ENCODE results near the gene GAB2. TPM values are rescaled to one million over a fixed set of nuclear protein-coding genes. Genes with fewer than 3 reads are reported as not detected.

Gene GAB2
- total RNA-seq, 4 donors from 2014 or later: 14.0 to 41.3 (median 34.7) TPM

DNA sequence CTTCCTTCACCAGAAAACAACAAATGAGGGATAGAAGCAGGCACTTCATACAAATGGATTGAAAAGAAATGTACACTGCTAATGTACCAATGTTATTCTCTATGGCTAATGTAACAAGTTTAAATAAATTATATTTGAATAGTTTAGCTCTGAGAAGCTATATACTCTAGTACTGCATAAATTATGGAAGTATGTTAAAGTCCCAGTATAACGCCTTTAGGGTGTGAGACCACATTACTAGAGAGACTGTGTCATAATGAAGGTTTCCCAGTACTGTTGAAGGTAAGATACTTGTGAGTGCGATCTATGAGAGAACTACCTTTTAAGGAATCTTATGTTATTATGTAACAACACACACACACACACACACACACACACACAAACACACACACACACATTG is 39.8 kb upstream of the GAB2 start:
- H3K4me3 ChIP-seq: no peak overlapping the region
- H3K36me3 ChIP-seq: no peaks in the 10 kb centered on the region
- H3K27me3 ChIP-seq: no peaks in the 10 kb centered on the region
- no peaks in the 10 kb centered on the region for H3K4me1 ChIP-seq
- no peaks in the 10 kb centered on the region for H3K9me3 ChIP-seq
- TF ChIP-seq POLR2A (IDR thresholded peaks at IDR 0.05): no peak
- TF ChIP-seq, protein P1, sequence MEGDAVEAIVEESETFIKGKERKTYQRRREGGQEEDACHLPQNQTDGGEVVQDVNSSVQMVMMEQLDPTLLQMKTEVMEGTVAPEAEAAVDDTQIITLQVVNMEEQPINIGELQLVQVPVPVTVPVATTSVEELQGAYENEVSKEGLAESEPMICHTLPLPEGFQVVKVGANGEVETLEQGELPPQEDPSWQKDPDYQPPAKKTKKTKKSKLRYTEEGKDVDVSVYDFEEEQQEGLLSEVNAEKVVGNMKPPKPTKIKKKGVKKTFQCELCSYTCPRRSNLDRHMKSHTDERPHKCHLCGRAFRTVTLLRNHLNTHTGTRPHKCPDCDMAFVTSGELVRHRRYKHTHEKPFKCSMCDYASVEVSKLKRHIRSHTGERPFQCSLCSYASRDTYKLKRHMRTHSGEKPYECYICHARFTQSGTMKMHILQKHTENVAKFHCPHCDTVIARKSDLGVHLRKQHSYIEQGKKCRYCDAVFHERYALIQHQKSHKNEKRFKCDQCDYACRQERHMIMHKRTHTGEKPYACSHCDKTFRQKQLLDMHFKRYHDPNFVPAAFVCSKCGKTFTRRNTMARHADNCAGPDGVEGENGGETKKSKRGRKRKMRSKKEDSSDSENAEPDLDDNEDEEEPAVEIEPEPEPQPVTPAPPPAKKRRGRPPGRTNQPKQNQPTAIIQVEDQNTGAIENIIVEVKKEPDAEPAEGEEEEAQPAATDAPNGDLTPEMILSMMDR (IDR thresholded peaks at IDR 0.05): no peak
- H3K27ac ChIP-seq: no peak overlapping the region
- DNase-seq: no peak

DNA sequence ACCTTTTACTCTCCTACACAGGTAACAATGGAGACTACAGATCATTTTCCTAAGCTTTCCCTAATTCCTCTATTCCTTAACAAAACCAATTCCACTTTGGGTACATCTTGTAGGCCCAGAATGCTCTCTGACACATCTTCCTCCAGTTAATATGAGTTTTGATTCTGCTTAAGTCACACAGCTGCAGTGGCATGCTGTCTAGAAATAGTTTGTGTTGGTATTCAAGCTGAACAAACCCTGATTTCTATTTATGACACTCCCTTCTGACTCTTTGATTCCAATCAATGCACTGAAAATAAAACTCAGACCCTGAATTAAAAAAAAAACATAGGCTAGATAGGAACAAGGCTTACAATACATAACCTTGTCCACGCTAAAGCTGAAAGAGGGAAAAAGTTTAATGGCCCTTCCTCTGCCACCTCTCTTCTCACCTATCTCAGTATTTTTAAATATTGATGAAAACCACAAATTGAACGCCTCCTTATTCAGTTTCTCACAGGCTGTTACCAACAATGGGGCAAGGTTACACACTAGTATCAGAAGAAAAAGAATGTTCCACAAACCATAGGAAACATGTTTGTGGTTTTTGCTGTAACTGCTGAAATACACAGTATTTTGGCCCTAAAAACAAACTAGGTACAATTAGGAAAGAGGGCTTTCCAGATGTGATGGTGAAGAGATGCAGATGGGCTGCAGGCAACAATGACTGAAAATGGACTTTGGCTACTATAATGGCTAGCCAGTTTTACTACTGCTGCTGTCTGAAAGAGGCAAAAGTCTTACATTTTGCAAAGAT is 35.7 kb upstream of the GAB2 start:
- no peaks in the 10 kb centered on the region for H3K36me3 ChIP-seq
- no peak overlapping the region for H3K4me3 ChIP-seq
- TF ChIP-seq, protein P1 (IDR thresholded peaks at IDR 0.05): no peak
- TF ChIP-seq POLR2A (IDR thresholded peaks at IDR 0.05): no peak
- no peaks in the 10 kb centered on the region for H3K27me3 ChIP-seq
- no peaks in the 10 kb centered on the region for H3K4me1 ChIP-seq
- H3K27ac ChIP-seq: peak overlapping the region in 1 of 4 donors; percentile 43
- no peak for DNase-seq
- H3K9me3 ChIP-seq: no peaks in the 10 kb centered on the region

DNA sequence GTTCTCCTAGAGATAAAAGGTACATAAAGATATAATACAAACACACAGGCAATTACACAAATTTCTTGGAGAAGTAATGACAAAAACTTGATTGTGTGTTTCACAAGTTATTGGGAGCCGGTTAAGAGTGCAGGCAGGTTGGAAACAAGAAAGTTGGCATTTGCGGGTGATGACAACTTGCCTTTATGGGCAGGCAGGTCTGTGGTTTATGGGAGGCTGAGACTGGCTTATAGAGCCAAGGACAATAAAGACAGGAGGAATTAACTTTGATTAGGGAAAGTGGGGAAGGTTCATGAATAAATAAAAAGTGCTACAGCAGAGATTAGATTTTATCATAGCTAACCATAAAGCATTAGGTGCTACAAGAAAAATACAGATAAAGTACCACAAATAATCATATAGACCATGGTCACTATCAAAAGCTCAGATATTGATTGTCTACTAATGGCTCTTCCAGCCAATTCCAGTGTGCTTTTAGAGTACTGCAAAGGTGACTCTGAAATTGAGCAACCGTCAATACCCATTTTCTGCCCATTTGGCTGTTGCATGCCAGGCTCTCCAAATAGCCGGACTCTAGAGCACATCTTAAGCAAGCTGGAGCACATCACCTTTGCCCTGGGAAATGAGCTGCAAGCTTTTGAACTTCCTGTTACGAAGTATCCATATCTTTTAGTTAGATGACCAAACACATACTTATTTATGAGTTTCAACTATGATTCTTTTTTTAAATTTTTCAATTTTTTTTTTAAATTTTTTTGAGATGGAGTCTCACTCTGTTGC is 33.9 kb upstream of the GAB2 start:
- Histone ChIP-seq H3K4me1 (no peaks in the 10 kb centered on the region), H3K27ac (no peak overlapping the region)
- no peak for DNase-seq

DNA sequence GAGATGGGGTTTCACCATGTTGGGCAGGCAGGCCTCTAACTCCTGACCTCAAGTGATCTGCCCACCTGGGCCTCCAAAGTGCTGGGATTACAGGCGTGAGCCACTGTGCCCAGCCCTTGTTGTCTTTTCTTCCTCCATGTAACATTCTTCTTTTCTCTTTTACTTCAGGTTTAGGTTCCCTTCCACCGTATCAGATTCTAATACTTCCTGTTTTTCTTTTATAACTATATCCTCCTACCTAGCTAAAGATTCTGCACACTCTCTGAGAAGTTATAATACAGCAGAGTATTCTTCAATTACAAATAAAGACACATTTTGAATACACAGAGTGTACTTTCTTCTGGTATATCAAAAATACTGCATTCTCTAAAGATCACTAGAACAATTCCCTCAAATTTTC is 33.2 kb upstream of the GAB2 start:
- TF ChIP-seq, protein P1 (IDR thresholded peaks at IDR 0.05): no peak
- TF ChIP-seq POLR2A (IDR thresholded peaks at IDR 0.05): no peak
- no peak for DNase-seq
- H3K4me1 ChIP-seq: no peaks in the 10 kb centered on the region
- H3K27ac ChIP-seq: no peak overlapping the region
- no peaks in the 10 kb centered on the region for H3K9me3 ChIP-seq
- H3K4me3 ChIP-seq: no peak overlapping the region
- no peaks in the 10 kb centered on the region for H3K27me3 ChIP-seq
- H3K36me3 ChIP-seq: no peaks in the 10 kb centered on the region

More for the DNA sequence above, 33.9 kb upstream of the GAB2 start:
- TF ChIP-seq, protein P1 (IDR thresholded peaks at IDR 0.05): no peak
- TF ChIP-seq POLR2A (IDR thresholded peaks at IDR 0.05): no peak
- Histone ChIP-seq H3K9me3 (no peaks in the 10 kb centered on the region), H3K4me3 (no peak overlapping the region), H3K27me3 (no peaks in the 10 kb centered on the region), H3K36me3 (no peaks in the 10 kb centered on the region)

DNA sequence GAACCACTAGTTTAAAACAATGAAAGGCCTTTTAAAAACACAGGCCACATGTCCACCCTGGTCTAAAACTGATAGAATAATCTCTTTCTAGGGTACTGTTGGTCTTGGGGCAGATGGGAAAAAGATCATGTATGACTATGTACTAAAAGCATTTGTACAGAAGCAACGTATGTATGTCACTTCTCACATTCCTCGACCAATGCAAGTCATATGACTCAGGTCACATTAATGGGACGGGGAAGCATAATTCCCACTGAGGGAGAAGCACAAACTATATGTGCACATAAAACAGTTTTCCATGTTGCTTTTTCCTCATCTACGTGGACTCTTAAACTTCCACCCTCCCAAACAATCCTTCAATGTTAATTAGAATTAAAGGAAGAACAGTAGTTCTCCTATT is 32.2 kb upstream of the GAB2 start:
- Histone ChIP-seq H3K9me3 (no peaks in the 10 kb centered on the region), H3K36me3 (no peaks in the 10 kb centered on the region), H3K4me1 (no peaks in the 10 kb centered on the region), H3K4me3 (no peak overlapping the region), H3K27ac (no peak overlapping the region), H3K27me3 (no peaks in the 10 kb centered on the region)
- DNase-seq: no peak
- no peak for TF ChIP-seq POLR2A (IDR thresholded peaks at IDR 0.05)
- TF ChIP-seq, protein P1 (IDR thresholded peaks at IDR 0.05): no peak
